Heart right ventricle (tissue), 16 donors: Measurements from ENCODE around the gene PARD6A. TPM values are rescaled to one million over a fixed set of nuclear protein-coding genes. Genes with fewer than 3 reads are reported as not detected.

ENCODE experiments used
- ATAC-seq, 8 donors: fragments of 200-7000 bp; cut with Tn5 transposase; one replicate each; pipeline ENCODE4 v1.9.1; 2020; ENCODE audit warnings: mild to moderate bottlenecking in 8 of 8, moderate library complexity in 8 of 8, moderate number of reproducible peaks in 1 of 8
- DNase-seq, 2 donors: peaks; one replicate each; pipeline ENCODE4 v3.0.0-alpha.2; 2020
- H3K27ac ChIP-seq, 10 donors: fragments of 200-600 bp; sonication (generic) in 2 of 10; one replicate each; pipeline versions ENCODE4 v1.5.0 to v1.8.0; 2020 to 2022; ENCODE audit warnings: mild to moderate bottlenecking in 3 of 10
- H3K27me3 ChIP-seq, 7 donors: fragments of 200-600 bp; one replicate each; pipeline ENCODE4 v1.8.0; 2021 to 2022; ENCODE audit warnings: mild to moderate bottlenecking in 2 of 7
- H3K36me3 ChIP-seq, 9 donors: fragments of 200-600 bp; sonication (generic) in 1 of 9; one replicate each; pipeline versions ENCODE4 v1.5.0 to v1.8.0; 2020 to 2022; ENCODE audit warnings: mild to moderate bottlenecking in 2 of 9
- H3K4me1 ChIP-seq, 9 donors: fragments of 200-600 bp; sonication (generic) in 1 of 9; one replicate each; pipeline versions ENCODE4 v1.5.0 to v1.8.0; 2020 to 2022; ENCODE audit warnings: mild to moderate bottlenecking in 4 of 9
- H3K4me3 ChIP-seq, 10 donors: fragments of 200-600 bp; sonication (generic) in 2 of 10; one replicate each; pipeline versions ENCODE4 v1.5.0 to v1.8.0; 2020 to 2022; ENCODE audit warnings: mild to moderate bottlenecking in 7 of 10, moderate library complexity in 2 of 10
- H3K9me3 ChIP-seq, 11 donors: fragments of 200-600 bp in 10 of 11; sonication (generic) in 2 of 11; one replicate each; pipeline versions ENCODE4 v1.5.0 to v1.8.0; 2013 to 2022; ENCODE audit warnings: mild to moderate bottlenecking in 2 of 11, control low read depth in 1 of 11, moderate library complexity in 1 of 11
- WGBS, 2 donors: extraction: QIAGEN DNeasy Blood & Tissue Kit; methylation state at CpG; one replicate each; pipeline ENCODE4 v1.1.7; 2013; ENCODE audit warnings: inconsistent platforms in 1 of 2; 5-methylcytosine and 5-hydroxymethylcytosine counted together
- intact Hi-C, 10 donors: fragments of 100-400 bp; cut with DNase I; formaldehyde crosslinking; loops; one replicate each; pipeline versions ENCODE4 v1.11.1 to v1.14.2; 2022
- polyA plus RNA-seq, 2 donors: library from polyadenylated mRNA; stranded (reverse); fragments of 200-250 nt; gene quantifications; one replicate each; pipeline ENCODE4 v1.2.3, GENCODE V29; 2013
- total RNA-seq, 10 donors: library from RNA; stranded (reverse); fragmentation: NEBNext Ultra II Directional in 3 of 10; extraction: Animal tissue kit (Norgen Biotek cat#: 25700) in 3 of 10; gene quantifications; one replicate each; pipeline versions ENCODE4 v1.2.1 to v1.2.4, GENCODE V29; 2021 to 2023
- TF ChIP-seq, protein P1 (sequence below), 9 donors: fragments of 200-600 bp; sonication (generic) in 2 of 9; IDR thresholded peaks; one replicate each; pipeline versions ENCODE4 v1.5.0 to v1.8.0; 2021 to 2022; ENCODE audit warnings: antibody characterized with exemption in 9 of 9, mild to moderate bottlenecking in 5 of 9, moderate library complexity in 1 of 9
- donor health status: Arrhythmogenic right ventricular cardiomyopathy.
- donor health status: ischemic (EF 13 %, LVEDD 7.1; RV severe dilation, severe dysfunction).
- donor health status: healthy with polysubstance abuse.
- donor health status: DM: no; HTN: yes; CAD: no.
- donor health status: DM: no; HTN: no; CAD: no.
- donor health status: ischemic (EF 25% LVEDD 6.9; RV normal size, moderate dysfunction).
- donor health status: ischemic (EF 25% LVEDD 5.7; RV mildly dilated, moderate dysfunction).
- donor health status: healthy.
- donor health status: DM: yes; HTN: yes; CAD: no.
- donor health status: Ischemic cardiomyopathy.
- donor health status: ischemic (EF 35%, LVEDD 5.7; RV mildly dilated, moderate dysfunction).
- donor health status: nonischemic (EF 11% LVEDD 7.7; RV severe dilation, severe dysfunction).
- donor health status: DM: yes; HTN: yes; CAD: no.
- donor health status: PGD.
- donor health status: ischemic (EF 29% LVEDD 5.4; RV normal size, mild dysfunction).
- donor health status: nonischemic (EF 23%, LVEDD 6.1; RV moderate dilation, normal function).

The PARD6A gene
- total and polyA plus RNA-seq, 12 donors = 1.7 to 5.9 (median 2.4) TPM

DNA sequence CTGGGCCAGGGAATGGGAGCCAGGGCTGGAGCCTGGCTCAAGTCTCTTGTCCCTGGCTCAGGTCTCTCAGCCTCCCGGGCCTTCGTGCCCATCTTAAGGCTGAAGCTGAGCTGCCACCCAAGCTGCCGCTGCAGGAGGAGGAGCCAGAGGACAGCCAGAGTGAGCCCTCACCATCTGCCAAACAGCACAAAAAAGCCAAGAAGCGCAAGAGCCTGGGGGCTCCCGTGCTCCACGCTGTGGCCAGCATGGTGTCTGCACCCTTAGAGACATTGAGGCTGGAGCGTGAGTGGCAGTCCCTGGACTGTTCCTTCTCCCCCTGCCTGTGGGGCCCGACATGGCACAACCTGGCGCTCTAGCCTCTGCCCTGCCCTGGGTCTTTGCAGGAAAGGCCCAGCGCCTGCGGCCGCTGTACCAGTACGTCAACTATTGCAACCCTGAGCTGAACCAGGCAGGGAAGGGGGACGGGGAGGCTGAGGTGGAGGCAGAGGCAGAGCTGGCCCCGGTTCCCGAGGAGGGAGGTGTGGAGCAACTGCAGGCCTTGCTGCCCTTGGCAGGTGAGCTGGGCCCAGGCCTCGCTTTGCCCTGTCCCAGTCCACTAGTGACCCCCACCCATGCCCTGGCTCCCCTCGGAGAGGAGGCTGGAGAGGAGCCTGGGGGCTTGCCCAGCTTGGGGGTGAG lies 7.2 kb downstream of the PARD6A start:
- ATAC-seq (peak; percentile 83 to 91 (median 88)), DNase-seq (peak; percentile 82 to 86)
- Histone ChIP-seq H3K4me3 (peak overlapping the region in 9 of 10 donors; percentile 58 to 92 (median 87)), H3K4me1 (peaks cover 10 to 46% (median 32%) of the 10 kb centered on the region in 9 donors), H3K27me3 (no peaks in the 10 kb centered on the region), H3K27ac (peak overlapping the region; percentile 81 to 98 (median 94)), H3K36me3 (peaks cover 0 to 20% (median 0%) of the 10 kb centered on the region in 9 donors), H3K9me3 (no peaks in the 10 kb centered on the region)
- 25 to 28% methylated on average over 18 of the region's 18 CpGs for WGBS, 2 donors
- TF ChIP-seq, protein P1, sequence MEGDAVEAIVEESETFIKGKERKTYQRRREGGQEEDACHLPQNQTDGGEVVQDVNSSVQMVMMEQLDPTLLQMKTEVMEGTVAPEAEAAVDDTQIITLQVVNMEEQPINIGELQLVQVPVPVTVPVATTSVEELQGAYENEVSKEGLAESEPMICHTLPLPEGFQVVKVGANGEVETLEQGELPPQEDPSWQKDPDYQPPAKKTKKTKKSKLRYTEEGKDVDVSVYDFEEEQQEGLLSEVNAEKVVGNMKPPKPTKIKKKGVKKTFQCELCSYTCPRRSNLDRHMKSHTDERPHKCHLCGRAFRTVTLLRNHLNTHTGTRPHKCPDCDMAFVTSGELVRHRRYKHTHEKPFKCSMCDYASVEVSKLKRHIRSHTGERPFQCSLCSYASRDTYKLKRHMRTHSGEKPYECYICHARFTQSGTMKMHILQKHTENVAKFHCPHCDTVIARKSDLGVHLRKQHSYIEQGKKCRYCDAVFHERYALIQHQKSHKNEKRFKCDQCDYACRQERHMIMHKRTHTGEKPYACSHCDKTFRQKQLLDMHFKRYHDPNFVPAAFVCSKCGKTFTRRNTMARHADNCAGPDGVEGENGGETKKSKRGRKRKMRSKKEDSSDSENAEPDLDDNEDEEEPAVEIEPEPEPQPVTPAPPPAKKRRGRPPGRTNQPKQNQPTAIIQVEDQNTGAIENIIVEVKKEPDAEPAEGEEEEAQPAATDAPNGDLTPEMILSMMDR (IDR thresholded peaks at IDR 0.05) = peak; percentile 67 to 93 (median 84)
- intact Hi-C loops = loop anchor here in 8 of 10 donors (1.0 to 10.0 kb wide), 7 partner anchors 105 to 173 kb away; partner anchors contain the start of genes CTCF (in 3 of the 8), RANBP10 (in 1 of the 8) and TSNAXIP1 (in 1 of the 8)

DNA sequence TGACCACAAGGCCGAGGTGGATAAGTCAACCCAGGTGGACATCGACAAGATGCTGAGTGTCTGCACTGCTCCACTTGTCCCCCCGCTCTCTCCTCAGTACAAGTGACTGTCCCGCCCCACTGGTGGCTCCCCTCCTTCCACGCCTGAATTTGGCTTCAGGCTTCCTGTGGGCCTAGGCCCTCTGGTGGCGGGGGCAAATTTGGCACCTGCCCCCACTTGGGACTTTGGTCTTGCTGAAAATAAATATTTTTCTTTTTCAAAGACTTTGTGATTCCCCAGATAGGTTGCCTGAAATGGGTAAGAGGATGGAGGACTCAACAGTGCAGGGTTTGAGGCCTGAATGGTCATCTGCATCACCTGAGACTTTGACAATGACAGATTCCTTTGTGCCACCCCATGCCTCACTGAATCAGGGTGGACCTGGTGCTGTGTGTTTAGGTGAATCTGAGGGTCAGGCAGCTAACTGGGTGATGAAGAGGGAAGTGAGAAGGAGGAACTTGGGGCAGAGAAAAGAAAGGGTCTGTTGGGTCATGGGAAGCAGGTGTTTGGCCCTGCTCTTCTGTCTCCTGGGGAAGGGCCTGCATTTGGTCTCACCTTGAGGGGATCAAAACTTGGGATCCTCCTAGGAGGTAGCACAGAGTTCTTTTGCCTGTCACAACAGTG lies 7.9 kb downstream of the PARD6A start:
- H3K27ac ChIP-seq = peak overlapping the region in 5 of 10 donors; percentile 92 to 98 (median 95)
- DNase-seq = peak in 1 of 2 donors; percentile 15
- 86% methylated on average over 6 of the region's 6 CpGs for WGBS, 2 donors

DNA sequence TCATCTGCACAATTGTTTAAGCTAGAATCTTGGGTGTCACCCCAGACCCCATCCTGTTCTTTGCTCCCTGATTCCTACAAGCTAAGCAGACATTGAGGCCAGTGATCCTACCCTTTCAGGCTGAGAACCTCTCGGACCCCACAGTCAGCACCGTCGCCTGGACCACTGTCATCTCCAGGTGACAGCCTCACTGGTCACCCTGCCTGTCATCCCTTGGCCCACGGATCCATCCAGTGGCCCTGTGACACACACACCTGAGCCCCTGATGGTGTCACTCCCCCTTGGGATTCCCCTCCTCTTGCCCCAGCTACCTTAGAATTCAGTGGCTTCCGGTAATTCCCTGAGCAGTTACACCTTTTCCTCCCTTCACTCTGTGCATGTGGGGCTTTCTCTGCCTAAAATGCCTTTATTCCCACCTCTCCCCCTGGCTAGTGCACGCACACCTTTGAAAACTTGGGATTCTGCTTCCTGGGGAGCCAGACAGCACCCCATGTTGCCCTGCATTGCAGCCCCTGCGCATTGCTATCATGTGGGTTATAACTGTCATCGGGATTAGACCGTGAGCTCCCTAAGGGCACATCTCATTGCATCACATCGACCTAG lies 8.8 kb downstream of the PARD6A start:
- Histone ChIP-seq H3K9me3 (no peaks in the 10 kb centered on the region), H3K4me1 (peaks cover 21 to 62% (median 48%) of the 10 kb centered on the region in 9 donors), H3K27ac (no peak overlapping the region), H3K36me3 (peaks cover 0 to 5% (median 0%) of the 10 kb centered on the region in 9 donors), H3K4me3 (no peak overlapping the region), H3K27me3 (no peaks in the 10 kb centered on the region)
- intact Hi-C loops = loop anchor here (2.0 to 10.0 kb wide), 20 partner anchors 48 to 395 kb away; partner anchors contain the start of genes RANBP10 (in 7 of the 10), TSNAXIP1 (in 7 of the 10), CTCF (in 2 of the 10) and CENPT (in 1 of the 10)
- WGBS, 2 donors = 90% methylated on average over 10 of the region's 10 CpGs
- no peak for ATAC-seq
- TF ChIP-seq, protein P1 (IDR thresholded peaks at IDR 0.05) = no peak
- DNase-seq = no peak

More for the DNA sequence above, 7.9 kb downstream of the PARD6A start:
- Histone ChIP-seq H3K9me3 (no peaks in the 10 kb centered on the region), H3K4me1 (peaks cover 13 to 53% (median 38%) of the 10 kb centered on the region in 9 donors), H3K27me3 (no peaks in the 10 kb centered on the region), H3K4me3 (no peak overlapping the region), H3K36me3 (peaks cover 0 to 14% (median 0%) of the 10 kb centered on the region in 9 donors)
- intact Hi-C loops = loop anchor here in 7 of 10 donors (1.0 to 10.0 kb wide), 6 partner anchors 106 to 174 kb away; partner anchors contain the start of genes CTCF (in 2 of the 7), RANBP10 (in 1 of the 7) and TSNAXIP1 (in 1 of the 7)
- TF ChIP-seq, protein P1 (IDR thresholded peaks at IDR 0.05) = no peak
- no peak for ATAC-seq

DNA sequence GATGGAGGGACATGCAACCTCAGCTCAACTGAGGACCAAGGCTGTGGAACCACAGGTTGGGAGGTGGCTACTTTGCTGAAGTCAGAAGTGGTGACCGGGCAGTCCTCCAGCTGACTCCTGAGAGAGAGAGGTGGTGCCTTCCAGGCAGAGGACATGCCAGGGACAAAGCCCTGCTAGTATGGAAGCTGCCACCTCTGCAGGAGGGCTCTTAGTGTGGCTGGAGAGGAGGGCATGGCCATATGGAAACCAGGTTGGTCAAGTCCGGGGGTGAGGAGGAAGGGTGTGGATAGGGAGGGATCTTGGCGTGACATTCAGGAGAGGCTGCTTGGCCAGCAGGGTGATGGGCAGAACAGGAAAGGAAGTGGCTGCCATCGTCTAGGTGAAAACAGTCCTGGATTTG lies 11.5 kb downstream of the PARD6A start:
- TF ChIP-seq, protein P1 (IDR thresholded peaks at IDR 0.05) = no peak
- Histone ChIP-seq H3K27ac (peak overlapping the region in 5 of 10 donors; percentile 14 to 89 (median 80)), H3K27me3 (no peaks in the 10 kb centered on the region), H3K36me3 (peaks cover 0 to 9% (median 0%) of the 10 kb centered on the region in 9 donors), H3K9me3 (no peaks in the 10 kb centered on the region), H3K4me1 (peaks cover 18 to 57% (median 38%) of the 10 kb centered on the region in 9 donors), H3K4me3 (no peak overlapping the region)
- ATAC-seq (no peak), DNase-seq (peak in 1 of 2 donors; percentile 37)
- WGBS, 2 donors = 25 to 27% methylated on average over 4 of the region's 4 CpGs
- intact Hi-C loops = loop anchor here (2.0 to 10.0 kb wide), 18 partner anchors 45 to 392 kb away; partner anchors contain the start of genes RANBP10 (in 6 of the 10), TSNAXIP1 (in 6 of the 10), CENPT (in 1 of the 10) and CTRL (in 1 of the 10)
